Activated B cell treated with CpG ODN at 0.5 μM for 24 hours (primary cell): ENCODE data around the gene TBPL2. TPM values are rescaled to one million over a fixed set of nuclear protein-coding genes. Genes with fewer than 3 reads are reported as not detected.

Experiments
- ATAC-seq: fragments of 200-7000 bp; cut with Tn5 transposase; one replicate; pipeline ENCODE4 v1.10.0; 2021; ENCODE audit warnings: low read depth, mild to moderate bottlenecking, moderate library complexity
- CTCF ChIA-PET: fragments of 350-600 bp; sonication (Branson Sonifier 250); formaldehyde crosslinking; loops from one replicate; lab custom pipeline; 2021; ENCODE audit warnings: antibody characterized with exemption; lab: Charles Lee
- POLR2A ChIA-PET: fragments of 350-600 bp; sonication (Branson Sonifier 250); formaldehyde crosslinking; loops from one replicate; lab custom pipeline; 2021; ENCODE audit warnings: antibody characterized with exemption; lab: Charles Lee
- DNase-seq: peaks from one replicate; pipeline ENCODE4 v3.0.0; 2022
- H3K27ac Mint-ChIP-seq: one replicate; pipeline ENCODE4 v1.8.0; 2020; ENCODE audit warnings: mixed read lengths
- H3K27me3 Mint-ChIP-seq: one replicate; pipeline ENCODE4 v1.8.0; 2021; ENCODE audit warnings: mixed read lengths
- H3K36me3 Mint-ChIP-seq: one replicate; pipeline ENCODE4 v1.8.0; 2021; ENCODE audit warnings: low read depth, mixed read lengths
- H3K4me1 Mint-ChIP-seq: one replicate; pipeline ENCODE4 v1.8.0; 2021; ENCODE audit warnings: mixed read lengths
- H3K4me3 Mint-ChIP-seq: one replicate; pipeline ENCODE4 v1.8.0; 2020; ENCODE audit warnings: mild to moderate bottlenecking, mixed read lengths
- H3K9me3 Mint-ChIP-seq: one replicate; pipeline ENCODE4 v1.8.0; 2020; ENCODE audit warnings: mixed read lengths
- CTCF ChIP-seq: fragments of 200-600 bp; IDR thresholded peaks from one replicate; pipeline ENCODE4 v1.8.0; 2022; ENCODE audit warnings: antibody characterized with exemption, mild to moderate bottlenecking
- intact Hi-C: fragments of 100-400 bp; cut with micrococcal nuclease; formaldehyde crosslinking; loops from one replicate; pipeline ENCODE4 v1.15.1; 2024
- total RNA-seq: library from RNA; stranded (reverse); gene quantifications from 2 replicates; pipeline ENCODE4 v1.2.3, GENCODE V29; 2022

TBPL2 gene
- total RNA-seq, 1 donor from 2014 or later = not detected

GRCh38 chr14:55450124-55450523 lies 9.7 kb upstream of the TBPL2 start:
- ATAC-seq = no peak
- Mint-ChIP-seq H3K27ac (no peak overlapping the region), H3K4me1 (no peaks in the 10 kb centered on the region), H3K27me3 (peaks cover 10% of the 10 kb centered on the region), H3K9me3 (no peaks in the 10 kb centered on the region), H3K4me3 (no peak overlapping the region), H3K36me3 (no peaks in the 10 kb centered on the region)
- no peak for DNase-seq
- POLR2A ChIA-PET = no interaction called here
- intact Hi-C loops = no loop called here
- TF ChIP-seq CTCF = no peak
- CTCF ChIA-PET = no interaction called here

GRCh38 chr14:55449116-55449515 lies 8.7 kb upstream of the TBPL2 start:
- TF ChIP-seq CTCF = no peak
- ATAC-seq (no peak), DNase-seq (no peak)
- peaks cover 6% of the 10 kb centered on the region for H3K27me3 Mint-ChIP-seq
- H3K4me3 Mint-ChIP-seq = no peak overlapping the region
- intact Hi-C loops = no loop called here
- no peak overlapping the region for H3K27ac Mint-ChIP-seq
- H3K36me3 Mint-ChIP-seq = no peaks in the 10 kb centered on the region
- ChIA-PET POLR2A (no interaction called here), CTCF (interaction anchor here (0.6 kb wide), 1 partner anchor 615 kb away, joined by 3 read pairs; no protein-coding TSS in a partner anchor)
- no peaks in the 10 kb centered on the region for H3K9me3 Mint-ChIP-seq
- no peaks in the 10 kb centered on the region for H3K4me1 Mint-ChIP-seq

GRCh38 chr14:55448141-55448614 lies 7.8 kb upstream of the TBPL2 start:
- no peaks in the 10 kb centered on the region for H3K36me3 Mint-ChIP-seq
- intact Hi-C loops = no loop called here
- H3K4me3 Mint-ChIP-seq = no peak overlapping the region
- no peaks in the 10 kb centered on the region for H3K9me3 Mint-ChIP-seq
- POLR2A ChIA-PET = no interaction called here
- no peak for TF ChIP-seq CTCF
- no peak for ATAC-seq
- CTCF ChIA-PET = interaction anchor here (3.6 kb wide), 1 partner anchor 1026 kb away, joined by 51 read pairs; no protein-coding TSS in a partner anchor
- no peaks in the 10 kb centered on the region for H3K27me3 Mint-ChIP-seq
- H3K27ac Mint-ChIP-seq = no peak overlapping the region
- no peaks in the 10 kb centered on the region for H3K4me1 Mint-ChIP-seq
- no peak for DNase-seq

- Mint-ChIP-seq H3K36me3 (no peaks in the 10 kb centered on the region), H3K9me3 (no peaks in the 10 kb centered on the region), H3K27ac (no peak overlapping the region), H3K4me1 (no peaks in the 10 kb centered on the region), H3K27me3 (no peaks in the 10 kb centered on the region), H3K4me3 (no peak overlapping the region)
- ATAC-seq = no peak
- no peak for TF ChIP-seq CTCF
- intact Hi-C loops = loop anchor here (1.0 to 2.0 kb wide), 4 partner anchors 893 to 1870 kb away; no protein-coding TSS in a partner anchor
- DNase-seq = no peak
- ChIA-PET CTCF (interaction anchor here (0.7 to 3.6 kb wide), 18 partner anchors 8 to 1870 kb away, joined by 3 to 51 read pairs (median 4); no protein-coding TSS in a partner anchor), POLR2A (no interaction called here)
Measured at GRCh38 chr14:55446833-55447232, 6.4 kb upstream of the TBPL2 start.

- intact Hi-C loops = loop anchor here (1.0 to 2.0 kb wide), 4 partner anchors 894 to 1871 kb away; no protein-coding TSS in a partner anchor
- peak; percentile 37 for TF ChIP-seq CTCF
- H3K36me3 Mint-ChIP-seq = no peaks in the 10 kb centered on the region
- no peaks in the 10 kb centered on the region for H3K27me3 Mint-ChIP-seq
- ATAC-seq (no peak), DNase-seq (no peak)
- ChIA-PET CTCF (interaction anchor here (0.7 to 3.6 kb wide), 19 partner anchors 8 to 1871 kb away, joined by 3 to 51 read pairs (median 4); no protein-coding TSS in a partner anchor), POLR2A (no interaction called here)
- H3K4me1 Mint-ChIP-seq = no peaks in the 10 kb centered on the region
- H3K4me3 Mint-ChIP-seq = no peak overlapping the region
- H3K27ac Mint-ChIP-seq = no peak overlapping the region
- H3K9me3 Mint-ChIP-seq = no peaks in the 10 kb centered on the region
Measured at GRCh38 chr14:55446127-55446736, 5.8 kb upstream of the TBPL2 start.
